Vagina (tissue), 2 donors: Measurements from ENCODE around the gene RAB24.

Source experiments
- CTCF ChIP-seq, 3 experiments: fragments of 450-650 bp in 2 of 3; fragments of 200-600 bp in 1 of 3; sonication (generic) in 1 of 3; IDR thresholded peaks; one replicate each; pipeline ENCODE4 v1.5.1; 2017 to 2019; ENCODE audit warnings: antibody characterized with exemption in 3 of 3, mild to moderate bottlenecking in 2 of 3, moderate library complexity in 2 of 3
- POLR2A ChIP-seq, 2 donors: fragments of 450-650 bp; IDR thresholded peaks; one replicate each; pipeline ENCODE4 v1.6.1; 2017; ENCODE audit warnings: antibody characterized with exemption in 2 of 2, mild to moderate bottlenecking in 2 of 2, moderate library complexity in 2 of 2

DNA sequence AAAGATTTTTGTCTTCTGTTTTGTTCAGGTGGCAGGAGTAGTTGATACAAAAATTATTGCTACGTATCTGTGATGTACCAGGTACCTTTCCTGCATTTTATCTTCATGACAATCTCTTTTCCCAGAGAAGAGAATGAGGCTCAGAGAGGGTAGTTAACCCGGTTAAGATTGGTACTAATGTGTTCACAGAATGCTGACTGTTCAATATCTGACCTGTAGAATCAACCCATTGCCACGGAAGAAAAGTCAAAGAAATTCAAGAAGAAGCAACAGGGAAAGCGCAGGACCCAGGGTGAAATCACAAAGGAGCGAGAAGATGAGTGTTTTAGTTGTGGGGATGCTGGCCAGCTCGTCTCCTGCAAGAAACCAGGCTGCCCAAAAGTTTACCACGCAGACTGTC is 11.8 kb downstream of the RAB24 start:
- TF ChIP-seq CTCF (IDR thresholded peaks at IDR 0.05) (no peak), POLR2A (IDR thresholded peaks at IDR 0.05) (no peak)
